ENCODE data around the gene KCTD11. TPM values are rescaled to one million over a fixed set of nuclear protein-coding genes. Genes with fewer than 3 reads are reported as not detected.

The KCTD11 gene
- total and polyA plus RNA-seq, 2 experiments from 2014 or later, result 2.2 to 7.7 TPM

DNA sequence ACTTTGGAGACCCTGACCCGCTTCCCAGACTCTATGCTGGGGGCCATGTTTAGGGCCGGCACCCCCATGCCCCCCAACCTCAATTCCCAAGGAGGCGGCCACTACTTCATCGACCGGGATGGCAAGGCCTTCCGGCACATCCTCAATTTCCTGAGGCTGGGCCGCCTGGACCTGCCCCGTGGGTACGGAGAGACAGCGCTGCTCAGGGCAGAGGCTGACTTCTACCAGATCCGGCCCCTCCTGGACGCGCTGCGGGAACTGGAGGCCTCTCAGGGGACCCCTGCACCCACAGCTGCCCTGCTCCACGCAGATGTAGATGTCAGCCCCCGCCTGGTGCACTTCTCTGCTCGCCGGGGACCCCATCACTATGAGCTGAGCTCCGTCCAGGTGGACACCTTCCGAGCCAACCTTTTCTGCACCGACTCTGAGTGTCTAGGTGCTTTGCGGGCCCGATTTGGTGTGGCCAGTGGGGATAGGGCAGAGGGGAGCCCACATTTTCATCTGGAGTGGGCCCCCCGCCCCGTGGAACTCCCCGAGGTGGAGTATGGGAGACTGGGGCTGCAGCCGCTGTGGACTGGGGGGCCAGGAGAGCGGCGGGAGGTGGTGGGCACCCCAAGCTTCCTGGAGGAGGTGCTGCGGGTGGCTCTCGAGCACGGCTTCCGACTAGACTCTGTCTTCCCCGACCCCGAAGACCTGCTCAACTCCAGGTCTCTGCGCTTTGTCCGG lies 1.1 kb downstream of the KCTD11 start:
- Histone ChIP-seq H4K20me1 (replicated peaks; ENCODE audit: insufficient read depth) (no peaks in the 10 kb centered on the region; the same call in 1 of the 2 replicates), H3K9me2 (ENCODE audit: insufficient read depth) (no peaks in the 10 kb centered on the region), H3F3A (replicated peaks; ENCODE audit: low read depth) (peaks cover 18% of the 10 kb centered on the region), H3K27me3 (ENCODE audit: insufficient read depth) (no peaks in the 10 kb centered on the region), H3K27ac (ENCODE audit: low read depth) (no peak overlapping the region), H3K79me2 (replicated peaks; ENCODE audit: insufficient read depth) (no peaks in the 10 kb centered on the region), H3K4me2 (peak overlapping the region; percentile 99), H3K4me3 (peak overlapping the region; percentile 96), H3K4me1 (ENCODE audit: insufficient read depth) (peaks cover 24% of the 10 kb centered on the region), H2AFZ (no peak overlapping the region), H3K36me3 (ENCODE audit: insufficient read depth) (no peaks in the 10 kb centered on the region)
- H3K36me3 Mint-ChIP-seq (ENCODE audit: low read depth), result peaks cover 4% of the 10 kb centered on the region; the same call in 1 of the 3 replicates
- TF ChIP-seq ZNF331 (CRISPR knock-in tag; IDR thresholded peaks at IDR 0.05; ENCODE audit: low read depth) (no peak), STAT1 (IDR thresholded peaks at IDR 0.05; ENCODE audit: unreplicated experiment) (no peak), CTCF (conservative IDR thresholded peaks at IDR 0.05; ENCODE audit: low read depth in 2 of 2) (no peak), EZH2phosphoT487 (IDR thresholded peaks at IDR 0.05; ENCODE audit: unreplicated experiment) (no peak), EZH2 (IDR thresholded peaks at IDR 0.05; ENCODE audit: low read depth, unreplicated experiment) (no peak), NANOG (IDR thresholded peaks at IDR 0.05; ENCODE audit: borderline replicate concordance) (no peak), ETS1 (IDR thresholded peaks at IDR 0.05) (no peak), JUNB (IDR thresholded peaks at IDR 0.05; ENCODE audit: unreplicated experiment) (no peak)
- TF ChIP-seq, protein P1, sequence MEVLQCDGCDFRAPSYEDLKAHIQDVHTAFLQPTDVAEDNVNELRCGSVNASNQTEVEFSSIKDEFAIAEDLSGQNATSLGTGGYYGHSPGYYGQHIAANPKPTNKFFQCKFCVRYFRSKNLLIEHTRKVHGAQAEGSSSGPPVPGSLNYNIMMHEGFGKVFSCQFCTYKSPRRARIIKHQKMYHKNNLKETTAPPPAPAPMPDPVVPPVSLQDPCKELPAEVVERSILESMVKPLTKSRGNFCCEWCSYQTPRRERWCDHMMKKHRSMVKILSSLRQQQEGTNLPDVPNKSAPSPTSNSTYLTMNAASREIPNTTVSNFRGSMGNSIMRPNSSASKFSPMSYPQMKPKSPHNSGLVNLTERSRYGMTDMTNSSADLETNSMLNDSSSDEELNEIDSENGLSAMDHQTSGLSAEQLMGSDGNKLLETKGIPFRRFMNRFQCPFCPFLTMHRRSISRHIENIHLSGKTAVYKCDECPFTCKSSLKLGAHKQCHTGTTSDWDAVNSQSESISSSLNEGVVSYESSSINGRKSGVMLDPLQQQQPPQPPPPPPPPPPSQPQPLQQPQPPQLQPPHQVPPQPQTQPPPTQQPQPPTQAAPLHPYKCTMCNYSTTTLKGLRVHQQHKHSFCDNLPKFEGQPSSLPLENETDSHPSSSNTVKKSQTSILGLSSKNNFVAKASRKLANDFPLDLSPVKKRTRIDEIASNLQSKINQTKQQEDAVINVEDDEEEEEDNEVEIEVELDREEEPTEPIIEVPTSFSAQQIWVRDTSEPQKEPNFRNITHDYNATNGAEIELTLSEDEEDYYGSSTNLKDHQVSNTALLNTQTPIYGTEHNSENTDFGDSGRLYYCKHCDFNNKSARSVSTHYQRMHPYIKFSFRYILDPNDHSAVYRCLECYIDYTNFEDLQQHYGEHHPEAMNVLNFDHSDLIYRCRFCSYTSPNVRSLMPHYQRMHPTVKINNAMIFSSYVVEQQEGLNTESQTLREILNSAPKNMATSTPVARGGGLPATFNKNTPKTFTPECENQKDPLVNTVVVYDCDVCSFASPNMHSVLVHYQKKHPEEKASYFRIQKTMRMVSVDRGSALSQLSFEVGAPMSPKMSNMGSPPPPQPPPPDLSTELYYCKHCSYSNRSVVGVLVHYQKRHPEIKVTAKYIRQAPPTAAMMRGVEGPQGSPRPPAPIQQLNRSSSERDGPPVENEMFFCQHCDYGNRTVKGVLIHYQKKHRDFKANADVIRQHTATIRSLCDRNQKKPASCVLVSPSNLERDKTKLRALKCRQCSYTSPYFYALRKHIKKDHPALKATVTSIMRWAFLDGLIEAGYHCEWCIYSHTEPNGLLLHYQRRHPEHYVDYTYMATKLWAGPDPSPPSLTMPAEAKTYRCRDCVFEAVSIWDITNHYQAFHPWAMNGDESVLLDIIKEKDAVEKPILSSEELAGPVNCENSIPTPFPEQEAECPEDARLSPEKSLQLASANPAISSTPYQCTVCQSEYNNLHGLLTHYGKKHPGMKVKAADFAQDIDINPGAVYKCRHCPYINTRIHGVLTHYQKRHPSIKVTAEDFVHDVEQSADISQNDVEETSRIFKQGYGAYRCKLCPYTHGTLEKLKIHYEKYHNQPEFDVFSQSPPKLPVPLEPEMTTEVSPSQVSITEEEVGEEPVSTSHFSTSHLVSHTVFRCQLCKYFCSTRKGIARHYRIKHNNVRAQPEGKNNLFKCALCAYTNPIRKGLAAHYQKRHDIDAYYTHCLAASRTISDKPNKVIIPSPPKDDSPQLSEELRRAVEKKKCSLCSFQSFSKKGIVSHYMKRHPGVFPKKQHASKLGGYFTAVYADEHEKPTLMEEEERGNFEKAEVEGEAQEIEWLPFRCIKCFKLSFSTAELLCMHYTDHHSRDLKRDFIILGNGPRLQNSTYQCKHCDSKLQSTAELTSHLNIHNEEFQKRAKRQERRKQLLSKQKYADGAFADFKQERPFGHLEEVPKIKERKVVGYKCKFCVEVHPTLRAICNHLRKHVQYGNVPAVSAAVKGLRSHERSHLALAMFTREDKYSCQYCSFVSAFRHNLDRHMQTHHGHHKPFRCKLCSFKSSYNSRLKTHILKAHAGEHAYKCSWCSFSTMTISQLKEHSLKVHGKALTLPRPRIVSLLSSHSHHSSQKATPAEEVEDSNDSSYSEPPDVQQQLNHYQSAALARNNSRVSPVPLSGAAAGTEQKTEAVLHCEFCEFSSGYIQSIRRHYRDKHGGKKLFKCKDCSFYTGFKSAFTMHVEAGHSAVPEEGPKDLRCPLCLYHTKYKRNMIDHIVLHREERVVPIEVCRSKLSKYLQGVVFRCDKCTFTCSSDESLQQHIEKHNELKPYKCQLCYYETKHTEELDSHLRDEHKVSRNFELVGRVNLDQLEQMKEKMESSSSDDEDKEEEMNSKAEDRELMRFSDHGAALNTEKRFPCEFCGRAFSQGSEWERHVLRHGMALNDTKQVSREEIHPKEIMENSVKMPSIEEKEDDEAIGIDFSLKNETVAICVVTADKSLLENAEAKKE (CRISPR knock-in tag; IDR thresholded peaks at IDR 0.05), result no peak
- peaks cover 34% of the 10 kb centered on the region for H3K4me1 Mint-ChIP-seq
- H3K27me3 Mint-ChIP-seq (ENCODE audit: insufficient read depth, low read depth, poor library complexity), result peaks cover 45% of the 10 kb centered on the region
- no peak for DNase-seq (ENCODE audit: low spot score)
- peak overlapping the region; percentile 82 for H3K4me3 Mint-ChIP-seq
- H3K27ac Mint-ChIP-seq, result no peak overlapping the region
- no peaks in the 10 kb centered on the region for H3K9me3 Mint-ChIP-seq
- no peak for ATAC-seq
